HepG2 (cell line): ENCODE measurements around the gene SPON1. TPM values are rescaled to one million over a fixed set of nuclear protein-coding genes. Genes with fewer than 3 reads are reported as not detected.
A peak's percentile ranks its signal among the peaks of the same experiment; 100 is the strongest.

Experiments used
- AGO2 ChIP-seq: fragments of 200-400 bp; formaldehyde crosslinking; optimal IDR thresholded peaks from 2 replicates; pipeline ENCODE3; 2017; ENCODE audit warnings: mild to moderate bottlenecking, low read depth, low read length, moderate library complexity
- CREB3 ChIP-seq: sonication (generic); formaldehyde crosslinking; IDR thresholded peaks from 2 replicates; pipeline ENCODE4 v1.5.0; 2020; ENCODE audit warnings: missing genetic modification reagents
- GABPA ChIP-seq, 2 experiments: IDR thresholded peaks; 2 replicates each; pipeline ENCODE4 v1.6.1; 2011 to 2016; ENCODE audit warnings: low read depth in 2 of 2, low read length in 1 of 2, missing biosample characterization in 1 of 2, missing genetic modification characterization in 1 of 2
- GZF1 ChIP-seq: sonication (generic); formaldehyde crosslinking; IDR thresholded peaks from 2 replicates; pipeline ENCODE4 v1.5.1; 2020; ENCODE audit warnings: mild to moderate bottlenecking, missing genetic modification reagents
- NR2F1 ChIP-seq, 2 experiments: fragments of 450-650 bp in 1 of 2; formaldehyde crosslinking in 1 of 2; IDR thresholded peaks; 2 replicates each; pipeline versions ENCODE4 v1.5.0 to v1.6.1; 2016 to 2020; ENCODE audit warnings: mild to moderate bottlenecking in 1 of 2, missing compliant biosample characterization in 1 of 2, missing genetic modification reagents in 1 of 2, moderate library complexity in 1 of 2
- RARA ChIP-seq: IDR thresholded peaks from 2 replicates; pipeline ENCODE4 v1.6.1; 2016; ENCODE audit warnings: missing genetic modification reagents, missing compliant biosample characterization
- ZBTB38 ChIP-seq: sonication (generic); formaldehyde crosslinking; IDR thresholded peaks from 2 replicates; pipeline ENCODE4 v1.5.1; 2020; ENCODE audit warnings: mild to moderate bottlenecking, missing genetic modification reagents
- ZBTB40 ChIP-seq, 2 experiments: fragments of 450-650 bp in 1 of 2; sonication (generic) in 1 of 2; formaldehyde crosslinking in 1 of 2; IDR thresholded peaks; 2 replicates each; pipeline versions ENCODE4 v1.6.1 to v1.8.0; 2016 to 2022; ENCODE audit warnings: antibody characterized with exemption in 1 of 2, mild to moderate bottlenecking in 1 of 2, missing genetic modification reagents in 1 of 2
- ZNF550 ChIP-seq: sonication (generic); formaldehyde crosslinking; IDR thresholded peaks from 2 replicates; pipeline ENCODE4 v1.4.0; 2020; ENCODE audit warnings: mild to moderate bottlenecking, missing genetic modification reagents, borderline replicate concordance
- ZNF891 ChIP-seq: sonication (generic); formaldehyde crosslinking; IDR thresholded peaks from 2 replicates; pipeline ENCODE4 v1.5.0; 2020; ENCODE audit warnings: mild to moderate bottlenecking, missing genetic modification reagents
- polyA plus RNA-seq, 8 experiments: library from polyadenylated mRNA; depleted of rRNA in 3 of 8; stranded (reverse) in 7 of 8; unstranded in 1 of 8; fragments of >200 nt; fragmentation: Illumina TruSeq in 4 of 8; extraction: Trizol in 4 of 8; gene quantifications; 2 replicates each; pipeline versions ENCODE4 v1.2.1 to v1.2.3, GENCODE V29; 2011 to 2016; ENCODE audit warnings: low read depth in 4 of 8, missing spikeins in 1 of 8, mixed read lengths in 1 of 8; ENCODE audit not compliant: insufficient read depth in 1 of 8
- total RNA-seq, 5 experiments: library from RNA; depleted of rRNA; stranded (reverse); fragments of >200 nt; fragmentation: Illumina TruSeq; extraction: Trizol; gene quantifications; 2 replicates each; pipeline ENCODE4 v1.2.3, GENCODE V29; 2016; ENCODE audit warnings: low read depth in 1 of 5
- TF ChIP-seq, protein P1 (sequence below): IDR thresholded peaks from 2 replicates; pipeline ENCODE4 v1.6.1; 2016; ENCODE audit warnings: mild to moderate bottlenecking
- TF ChIP-seq, protein P2 (sequence below): sonication (generic); formaldehyde crosslinking; IDR thresholded peaks from 2 replicates; pipeline ENCODE4 v1.4.0; 2020; ENCODE audit warnings: mild to moderate bottlenecking, missing genetic modification reagents

SPON1 gene
- total and polyA plus RNA-seq, 2 of the 13 experiments (the other 11 are each of a cell fraction or from before 2014, with no cell fraction given): not detected

DNA sequence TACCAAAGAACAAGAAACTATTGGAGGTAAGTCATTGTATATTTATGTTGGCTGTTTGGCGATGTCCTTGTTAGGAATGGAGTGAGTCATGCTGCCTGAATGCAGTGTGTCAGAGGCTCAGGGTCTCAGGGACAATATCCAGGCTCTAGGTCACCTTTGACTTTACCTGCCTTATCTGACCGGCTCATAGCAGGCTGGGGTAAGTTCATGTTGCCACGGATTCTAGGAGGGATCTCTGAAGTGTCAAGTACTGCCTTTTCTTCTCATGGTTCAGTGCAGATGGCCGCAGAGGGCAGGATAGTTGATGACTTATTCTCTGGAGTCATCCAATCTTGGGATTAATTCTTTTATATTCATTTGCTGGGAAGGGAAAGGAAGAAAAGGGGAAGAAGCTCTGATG, 53.2 kb downstream of the SPON1 start (continued):
- TF ChIP-seq ZBTB40 (IDR thresholded peaks at IDR 0.05) (no peak), ZBTB40 (CRISPR knock-in tag; IDR thresholded peaks at IDR 0.05) (no peak), NR2F1 (CRISPR knock-in tag; IDR thresholded peaks at IDR 0.05) (peak in 1 of 2 experiments; percentile 38; a peak in 1 of 4 replicates), ZBTB38 (no peak), ZNF550 (CRISPR knock-in tag) (no peak), AGO2 (no peak), ZNF891 (no peak), GABPA (IDR thresholded peaks at IDR 0.05; ENCODE audit: low read depth, low read length) (no peak), GABPA (CRISPR knock-in tag; IDR thresholded peaks at IDR 0.05; ENCODE audit: low read depth) (no peak), RARA (CRISPR knock-in tag) (peak; percentile 28; the same call in 1 of the 2 replicates), GZF1 (no peak), CREB3 (no peak)
- TF ChIP-seq, protein P1, sequence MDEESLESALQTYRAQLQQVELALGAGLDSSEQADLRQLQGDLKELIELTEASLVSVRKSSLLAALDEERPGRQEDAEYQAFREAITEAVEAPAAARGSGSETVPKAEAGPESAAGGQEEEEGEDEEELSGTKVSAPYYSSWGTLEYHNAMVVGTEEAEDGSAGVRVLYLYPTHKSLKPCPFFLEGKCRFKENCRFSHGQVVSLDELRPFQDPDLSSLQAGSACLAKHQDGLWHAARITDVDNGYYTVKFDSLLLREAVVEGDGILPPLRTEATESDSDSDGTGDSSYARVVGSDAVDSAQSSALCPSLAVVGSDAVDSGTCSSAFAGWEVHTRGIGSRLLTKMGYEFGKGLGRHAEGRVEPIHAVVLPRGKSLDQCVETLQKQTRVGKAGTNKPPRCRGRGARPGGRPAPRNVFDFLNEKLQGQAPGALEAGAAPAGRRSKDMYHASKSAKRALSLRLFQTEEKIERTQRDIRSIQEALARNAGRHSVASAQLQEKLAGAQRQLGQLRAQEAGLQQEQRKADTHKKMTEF: no peak
- TF ChIP-seq, protein P2, sequence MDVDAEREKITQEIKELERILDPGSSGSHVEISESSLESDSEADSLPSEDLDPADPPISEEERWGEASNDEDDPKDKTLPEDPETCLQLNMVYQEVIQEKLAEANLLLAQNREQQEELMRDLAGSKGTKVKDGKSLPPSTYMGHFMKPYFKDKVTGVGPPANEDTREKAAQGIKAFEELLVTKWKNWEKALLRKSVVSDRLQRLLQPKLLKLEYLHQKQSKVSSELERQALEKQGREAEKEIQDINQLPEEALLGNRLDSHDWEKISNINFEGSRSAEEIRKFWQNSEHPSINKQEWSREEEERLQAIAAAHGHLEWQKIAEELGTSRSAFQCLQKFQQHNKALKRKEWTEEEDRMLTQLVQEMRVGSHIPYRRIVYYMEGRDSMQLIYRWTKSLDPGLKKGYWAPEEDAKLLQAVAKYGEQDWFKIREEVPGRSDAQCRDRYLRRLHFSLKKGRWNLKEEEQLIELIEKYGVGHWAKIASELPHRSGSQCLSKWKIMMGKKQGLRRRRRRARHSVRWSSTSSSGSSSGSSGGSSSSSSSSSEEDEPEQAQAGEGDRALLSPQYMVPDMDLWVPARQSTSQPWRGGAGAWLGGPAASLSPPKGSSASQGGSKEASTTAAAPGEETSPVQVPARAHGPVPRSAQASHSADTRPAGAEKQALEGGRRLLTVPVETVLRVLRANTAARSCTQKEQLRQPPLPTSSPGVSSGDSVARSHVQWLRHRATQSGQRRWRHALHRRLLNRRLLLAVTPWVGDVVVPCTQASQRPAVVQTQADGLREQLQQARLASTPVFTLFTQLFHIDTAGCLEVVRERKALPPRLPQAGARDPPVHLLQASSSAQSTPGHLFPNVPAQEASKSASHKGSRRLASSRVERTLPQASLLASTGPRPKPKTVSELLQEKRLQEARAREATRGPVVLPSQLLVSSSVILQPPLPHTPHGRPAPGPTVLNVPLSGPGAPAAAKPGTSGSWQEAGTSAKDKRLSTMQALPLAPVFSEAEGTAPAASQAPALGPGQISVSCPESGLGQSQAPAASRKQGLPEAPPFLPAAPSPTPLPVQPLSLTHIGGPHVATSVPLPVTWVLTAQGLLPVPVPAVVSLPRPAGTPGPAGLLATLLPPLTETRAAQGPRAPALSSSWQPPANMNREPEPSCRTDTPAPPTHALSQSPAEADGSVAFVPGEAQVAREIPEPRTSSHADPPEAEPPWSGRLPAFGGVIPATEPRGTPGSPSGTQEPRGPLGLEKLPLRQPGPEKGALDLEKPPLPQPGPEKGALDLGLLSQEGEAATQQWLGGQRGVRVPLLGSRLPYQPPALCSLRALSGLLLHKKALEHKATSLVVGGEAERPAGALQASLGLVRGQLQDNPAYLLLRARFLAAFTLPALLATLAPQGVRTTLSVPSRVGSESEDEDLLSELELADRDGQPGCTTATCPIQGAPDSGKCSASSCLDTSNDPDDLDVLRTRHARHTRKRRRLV: no peak
